ENCODE data around the gene DNAH9.

The DNAH9 gene

DNA sequence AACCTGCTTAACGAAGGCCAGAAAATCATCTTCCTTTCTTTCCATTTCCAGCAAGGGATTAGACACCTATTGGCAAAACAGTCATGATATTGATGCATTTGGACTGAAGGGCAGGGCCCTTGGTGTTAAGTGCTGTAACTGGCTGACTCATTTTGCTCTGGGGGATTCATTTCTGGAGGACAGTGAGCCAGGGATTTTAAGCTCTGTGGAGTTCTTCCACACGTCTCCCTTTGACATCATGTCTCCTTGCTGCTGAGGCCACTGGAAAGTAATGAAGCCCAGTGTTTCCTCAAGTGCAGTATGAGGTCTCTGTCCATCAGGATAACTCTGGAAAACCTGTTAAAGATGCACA, 42.2 kb downstream of the DNAH9 start:
- FAIRE-seq (no peak), DNase-seq (ENCODE audit: insufficient read length) (no peak)
- TF ChIP-seq TAF1 (IDR thresholded peaks at IDR 0.05; ENCODE audit: borderline replicate concordance, low read depth, low read length) (no peak), POLR2A (IDR thresholded peaks at IDR 0.05; ENCODE audit: low read depth, low read length) (no peak), POLR2AphosphoS5 (IDR thresholded peaks at IDR 0.05; ENCODE audit: low read depth, low read length) (no peak)

DNA sequence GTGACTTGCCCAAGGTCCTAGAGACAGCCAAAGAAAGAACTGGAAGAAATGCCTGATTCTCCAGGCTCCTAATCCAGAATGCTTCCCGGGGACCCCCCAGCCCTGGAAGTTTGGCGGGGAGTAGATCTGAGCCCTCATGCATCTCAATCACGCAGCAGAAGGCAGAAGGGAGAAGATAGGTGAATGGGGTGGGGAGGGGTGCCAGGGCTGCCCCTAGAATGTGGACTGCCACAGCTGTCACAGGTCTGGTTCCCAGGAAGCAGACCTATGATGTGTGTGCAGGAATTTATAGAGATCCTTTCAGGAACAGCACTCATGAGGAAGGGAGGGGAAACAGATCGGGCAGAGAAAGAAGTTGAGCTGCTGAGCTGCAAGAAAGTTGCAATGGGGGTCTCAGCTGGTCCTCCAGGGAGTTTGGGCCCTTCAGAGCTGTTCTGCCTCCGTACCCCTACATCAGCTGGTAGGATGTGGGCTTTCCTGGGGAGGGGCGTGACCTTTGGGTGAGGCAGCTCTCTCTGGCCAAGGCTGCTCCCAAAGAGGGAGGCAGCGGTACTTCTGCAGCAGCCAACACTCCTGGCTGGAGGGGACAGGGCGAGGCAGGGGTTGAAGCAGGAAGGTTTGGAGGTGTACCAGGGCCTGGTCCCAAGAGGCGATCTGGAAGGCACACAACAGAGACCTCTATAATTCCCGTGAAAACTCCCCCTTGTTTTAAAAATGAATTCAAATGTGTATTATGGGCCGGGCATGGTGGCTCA, 43.4 kb downstream of the DNAH9 start:
- DNase-seq (ENCODE audit: insufficient read length), result no peak
- TF ChIP-seq TAF1 (IDR thresholded peaks at IDR 0.05; ENCODE audit: borderline replicate concordance, low read depth, low read length), result no peak
- TF ChIP-seq POLR2AphosphoS5 (IDR thresholded peaks at IDR 0.05; ENCODE audit: low read depth, low read length), result no peak
- no peak for TF ChIP-seq POLR2A (IDR thresholded peaks at IDR 0.05; ENCODE audit: low read depth, low read length)

DNA sequence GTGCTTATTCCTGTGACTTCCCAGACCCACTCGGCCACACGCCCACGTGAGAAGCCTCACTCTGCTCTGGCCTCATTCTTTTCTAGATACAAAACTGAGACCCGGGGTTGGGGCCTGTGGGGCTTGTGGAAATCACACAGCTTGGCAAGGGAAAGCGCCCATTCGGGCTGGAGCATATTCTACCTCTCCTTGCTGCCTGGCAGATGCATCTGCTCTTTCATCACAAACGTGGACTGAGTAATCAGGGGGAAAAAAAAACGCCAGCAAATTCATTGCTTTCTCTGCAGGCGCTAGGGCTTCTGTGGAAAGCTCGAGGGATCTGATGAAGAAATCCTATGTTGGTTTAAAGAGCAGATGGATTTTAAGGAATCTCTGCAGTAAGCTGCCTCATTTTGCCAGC, 44.4 kb downstream of the DNAH9 start:
- FAIRE-seq, result no peak
- DNase-seq (ENCODE audit: insufficient read length), result no peak
- TF ChIP-seq POLR2A (IDR thresholded peaks at IDR 0.05; ENCODE audit: low read depth, low read length), result no peak
- TF ChIP-seq TAF1 (IDR thresholded peaks at IDR 0.05; ENCODE audit: borderline replicate concordance, low read depth, low read length), result no peak
- no peak for TF ChIP-seq POLR2AphosphoS5 (IDR thresholded peaks at IDR 0.05; ENCODE audit: low read depth, low read length)

More for the DNA sequence above, 43.4 kb downstream of the DNAH9 start:
- no peak for FAIRE-seq

DNA sequence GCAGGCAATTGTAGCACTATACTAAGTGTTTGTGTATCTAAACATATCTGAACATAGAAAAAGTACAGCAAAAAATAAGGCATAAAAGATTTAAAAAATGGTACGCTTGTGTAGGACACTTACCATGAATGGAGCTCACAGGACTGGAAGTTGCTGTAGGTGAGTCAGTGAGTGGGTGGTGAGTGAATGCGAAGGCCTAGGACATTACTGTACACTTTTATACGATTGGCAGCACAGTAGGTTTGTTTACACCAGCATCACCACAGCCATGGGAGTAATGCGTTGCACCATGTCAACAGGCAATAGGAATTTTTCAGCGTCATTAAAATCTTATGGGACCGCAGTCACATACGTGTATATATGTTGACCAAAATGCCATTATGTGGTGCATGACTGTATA, 45.6 kb downstream of the DNAH9 start:
- DNase-seq (ENCODE audit: insufficient read length), result no peak
- no peak for FAIRE-seq
- TF ChIP-seq TAF1 (IDR thresholded peaks at IDR 0.05; ENCODE audit: borderline replicate concordance, low read depth, low read length) (no peak), POLR2A (IDR thresholded peaks at IDR 0.05; ENCODE audit: low read depth, low read length) (no peak), POLR2AphosphoS5 (IDR thresholded peaks at IDR 0.05; ENCODE audit: low read depth, low read length) (no peak)

DNA sequence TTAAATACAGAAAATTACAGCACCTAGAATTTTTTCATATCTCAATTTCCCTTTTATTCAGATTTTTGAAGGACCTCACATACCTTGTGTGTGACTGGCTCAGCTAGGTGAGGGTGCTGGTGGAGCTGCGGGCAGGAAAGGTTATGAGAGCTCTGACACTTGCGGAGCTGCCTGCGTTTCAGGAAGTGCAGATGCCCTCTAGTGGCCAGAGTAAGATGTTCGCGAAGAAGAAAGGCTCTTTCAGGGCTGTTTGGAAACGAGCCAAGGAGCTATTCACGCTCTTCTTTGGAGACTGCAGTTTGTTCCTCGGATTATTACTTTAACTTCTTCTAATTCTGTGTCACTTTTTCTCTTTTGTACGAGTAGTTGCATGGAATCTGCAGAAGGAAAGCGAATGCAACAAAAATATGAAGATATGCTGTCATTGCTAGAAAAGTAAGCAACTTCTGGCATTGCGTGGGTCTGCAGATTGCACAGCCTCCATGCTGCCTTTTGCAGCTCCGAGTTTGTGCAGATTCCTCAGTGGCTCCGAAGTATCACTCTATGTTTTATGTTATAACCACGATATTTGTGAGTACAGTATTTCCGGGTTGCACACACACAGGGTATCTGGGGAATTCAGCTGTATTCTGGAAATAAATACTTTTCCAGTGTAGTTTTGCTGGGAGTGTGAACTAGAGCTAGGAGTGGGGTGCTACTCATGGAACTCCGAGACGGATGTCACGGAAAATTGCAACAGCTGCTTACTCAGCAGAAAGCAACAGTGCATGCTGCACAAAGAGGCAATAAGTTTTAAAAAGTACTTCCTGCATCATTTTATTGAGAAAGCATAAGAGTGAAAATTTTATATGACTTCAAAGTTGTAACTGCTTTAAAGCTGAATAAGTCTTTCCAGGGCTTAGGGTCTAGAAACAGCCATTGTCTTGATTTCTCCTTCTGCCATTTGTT, 46.3 kb downstream of the DNAH9 start:
- no peak for FAIRE-seq
- peak; percentile 13 for DNase-seq (ENCODE audit: insufficient read length)

DNA sequence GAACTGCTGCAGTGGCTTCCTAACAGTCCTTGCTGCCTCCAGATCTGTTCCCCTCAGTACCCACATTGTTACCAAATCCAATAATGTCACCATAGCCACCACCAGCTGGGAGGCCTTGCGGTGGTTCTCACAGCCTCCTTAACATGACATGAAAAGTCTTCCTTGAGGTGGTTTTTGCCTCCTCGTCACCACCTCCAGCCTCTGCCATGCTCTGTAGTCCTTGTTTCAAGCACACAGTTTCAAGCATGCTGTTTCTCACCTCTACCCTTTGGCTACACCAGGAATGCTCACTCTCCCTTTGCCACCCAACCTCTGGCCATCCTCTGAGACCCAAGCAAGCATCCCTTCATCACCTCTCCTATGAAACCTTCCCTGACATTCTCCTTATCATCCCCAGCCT, 47.2 kb downstream of the DNAH9 start:
- TF ChIP-seq TAF1 (IDR thresholded peaks at IDR 0.05; ENCODE audit: borderline replicate concordance, low read depth, low read length) (no peak), POLR2AphosphoS5 (IDR thresholded peaks at IDR 0.05; ENCODE audit: low read depth, low read length) (no peak), POLR2A (IDR thresholded peaks at IDR 0.05; ENCODE audit: low read depth, low read length) (no peak)
- FAIRE-seq (no peak), DNase-seq (ENCODE audit: insufficient read length) (no peak)

More for the DNA sequence above, 46.3 kb downstream of the DNAH9 start:
- TF ChIP-seq POLR2AphosphoS5 (IDR thresholded peaks at IDR 0.05; ENCODE audit: low read depth, low read length) (no peak), TAF1 (IDR thresholded peaks at IDR 0.05; ENCODE audit: borderline replicate concordance, low read depth, low read length) (no peak), POLR2A (IDR thresholded peaks at IDR 0.05; ENCODE audit: low read depth, low read length) (no peak)

DNA sequence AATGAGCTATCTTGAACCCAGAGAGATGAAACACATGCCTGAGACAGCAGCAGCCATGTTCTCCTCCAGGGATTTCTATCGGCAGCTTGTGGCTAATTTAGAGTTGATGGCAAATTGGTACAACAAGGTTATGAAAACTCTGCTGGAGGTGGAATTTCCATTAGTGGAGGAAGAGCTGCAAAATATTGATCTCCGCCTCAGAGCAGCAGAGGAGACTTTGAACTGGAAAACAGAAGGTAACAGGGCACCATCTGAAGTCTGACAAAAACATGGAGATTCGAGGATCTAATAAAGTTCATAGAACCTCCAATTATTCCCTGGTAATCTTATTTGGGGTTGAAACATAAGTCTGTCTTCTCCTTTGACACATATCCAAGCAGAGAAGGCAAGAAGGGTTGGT, 52.8 kb downstream of the DNAH9 start:
- TF ChIP-seq POLR2A (IDR thresholded peaks at IDR 0.05; ENCODE audit: low read depth, low read length), result no peak
- no peak for TF ChIP-seq POLR2AphosphoS5 (IDR thresholded peaks at IDR 0.05; ENCODE audit: low read depth, low read length)
- TF ChIP-seq TAF1 (IDR thresholded peaks at IDR 0.05; ENCODE audit: borderline replicate concordance, low read depth, low read length), result no peak
- no peak for DNase-seq (ENCODE audit: insufficient read length)
- FAIRE-seq, result no peak

DNA sequence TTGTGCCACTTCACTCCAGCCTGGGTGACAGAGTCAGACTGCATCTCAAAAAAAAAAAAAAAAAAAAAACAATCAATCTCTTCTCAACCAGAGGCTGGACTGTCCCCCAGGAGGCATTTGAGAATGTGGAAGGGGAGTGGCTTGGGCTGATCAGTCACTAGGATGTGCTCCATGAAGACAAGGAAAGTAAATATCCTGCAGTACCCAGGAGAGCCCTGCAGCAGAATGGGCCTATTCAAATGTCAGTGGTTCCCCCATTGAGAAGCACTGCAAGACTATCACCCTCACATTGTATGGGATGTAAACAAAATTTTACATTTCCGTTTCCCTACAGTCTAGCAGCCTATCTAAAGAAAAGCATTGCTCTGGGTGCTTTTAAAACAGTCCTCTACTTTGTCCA, 70.3 kb downstream of the DNAH9 start:
- TF ChIP-seq POLR2A (IDR thresholded peaks at IDR 0.05; ENCODE audit: low read depth, low read length) (no peak), POLR2AphosphoS5 (IDR thresholded peaks at IDR 0.05; ENCODE audit: low read depth, low read length) (no peak), TAF1 (IDR thresholded peaks at IDR 0.05; ENCODE audit: borderline replicate concordance, low read depth, low read length) (no peak)
- FAIRE-seq, result no peak

DNA sequence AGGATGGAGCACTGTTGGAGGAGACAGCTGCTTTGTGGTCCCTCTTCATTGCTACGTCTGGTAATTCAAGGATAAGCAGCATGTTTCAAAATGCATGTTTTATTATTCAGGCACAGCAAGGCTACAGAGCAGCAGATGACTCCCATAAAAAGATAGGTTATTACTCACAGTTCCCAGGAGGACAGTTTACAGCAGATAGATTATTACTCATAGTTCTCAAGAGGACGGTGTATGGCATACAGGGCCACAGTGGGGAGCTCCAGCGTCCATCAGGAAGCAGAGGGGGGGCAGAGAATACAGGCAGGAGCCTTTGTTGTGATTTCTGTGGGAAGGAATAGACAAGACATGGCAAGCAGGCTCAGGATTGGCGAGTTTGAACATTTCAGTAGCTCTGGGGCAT, 72.9 kb downstream of the DNAH9 start:
- FAIRE-seq (no peak), DNase-seq (ENCODE audit: insufficient read length) (no peak)
- TF ChIP-seq POLR2AphosphoS5 (IDR thresholded peaks at IDR 0.05; ENCODE audit: low read depth, low read length) (no peak), POLR2A (IDR thresholded peaks at IDR 0.05; ENCODE audit: low read depth, low read length) (no peak), TAF1 (IDR thresholded peaks at IDR 0.05; ENCODE audit: borderline replicate concordance, low read depth, low read length) (no peak)

More for the DNA sequence above, 70.3 kb downstream of the DNAH9 start:
- no peak for DNase-seq (ENCODE audit: insufficient read length)

DNA sequence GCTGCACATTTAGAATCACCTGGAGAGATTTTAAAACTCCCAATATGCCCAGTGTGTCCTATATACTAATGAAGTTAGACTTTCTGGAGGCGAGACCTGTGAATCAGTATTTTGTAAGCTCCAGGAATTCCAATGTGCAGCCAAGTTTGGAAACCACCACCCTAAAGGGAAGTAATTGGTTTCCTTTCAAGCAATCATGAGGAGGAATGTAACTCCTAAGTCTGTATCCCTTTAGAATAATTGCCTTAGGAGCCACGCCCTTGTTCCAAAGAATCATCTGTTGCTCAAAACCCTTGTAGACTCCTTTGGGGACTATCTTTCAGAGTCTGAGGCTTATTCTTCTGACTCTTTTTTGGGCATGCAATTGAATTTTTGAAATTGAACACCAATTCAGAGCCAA, 84.4 kb downstream of the DNAH9 start:
- DNase-seq (ENCODE audit: insufficient read length), result no peak
- FAIRE-seq, result no peak
- TF ChIP-seq POLR2A (IDR thresholded peaks at IDR 0.05; ENCODE audit: low read depth, low read length) (no peak), POLR2AphosphoS5 (IDR thresholded peaks at IDR 0.05; ENCODE audit: low read depth, low read length) (no peak), TAF1 (IDR thresholded peaks at IDR 0.05; ENCODE audit: borderline replicate concordance, low read depth, low read length) (no peak)

DNA sequence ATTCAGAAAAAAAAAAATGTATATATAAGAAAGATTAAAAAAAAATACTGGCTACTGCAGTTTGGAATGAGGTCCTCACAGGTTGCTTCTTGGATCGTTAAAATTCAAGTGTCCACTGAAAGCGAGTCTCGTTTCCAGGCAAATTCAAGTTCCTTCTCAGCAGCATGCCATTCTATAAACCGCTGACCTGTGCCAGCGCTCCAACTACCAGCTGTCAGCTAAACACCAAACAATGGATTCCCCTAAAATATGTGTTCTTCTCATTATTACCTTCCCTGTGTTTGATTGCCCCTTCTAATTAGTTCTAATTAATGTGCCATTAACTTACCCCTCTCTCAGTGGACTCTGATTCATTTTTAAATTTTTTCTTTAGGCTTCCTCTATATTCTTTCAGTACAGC, 92.4 kb downstream of the DNAH9 start:
- DNase-seq (ENCODE audit: insufficient read length) (no peak), FAIRE-seq (no peak)
- TF ChIP-seq POLR2A (IDR thresholded peaks at IDR 0.05; ENCODE audit: low read depth, low read length), result no peak
- TF ChIP-seq POLR2AphosphoS5 (IDR thresholded peaks at IDR 0.05; ENCODE audit: low read depth, low read length), result no peak
- no peak for TF ChIP-seq TAF1 (IDR thresholded peaks at IDR 0.05; ENCODE audit: borderline replicate concordance, low read depth, low read length)
